Transverse colon (tissue), 4 donors: ENCODE data around the gene TENM4. TPM values are rescaled to one million over a fixed set of nuclear protein-coding genes. Genes with fewer than 3 reads are reported as not detected.

ENCODE experiments used
- DNase-seq: peaks from one replicate; pipeline ENCODE4 v3.0.0-alpha.2; 2019
- H3K27ac ChIP-seq, 4 donors: fragments of 200-600 bp; sonication (generic); 2 replicates each; pipeline ENCODE4 v1.5.1; 2016 to 2018; ENCODE audit warnings: inconsistent platforms in 4 of 4
- H3K27me3 ChIP-seq: fragments of 200-600 bp; sonication (generic); 2 replicates; pipeline ENCODE4 v1.5.1; 2017; ENCODE audit warnings: inconsistent platforms
- H3K36me3 ChIP-seq, 4 donors: fragments of 200-600 bp; sonication (generic); 2 replicates each; pipeline ENCODE4 v1.5.1; 2017 to 2019; ENCODE audit warnings: inconsistent platforms in 4 of 4
- H3K4me1 ChIP-seq, 4 donors: fragments of 200-600 bp; sonication (generic); 2 replicates each; pipeline ENCODE4 v1.5.1; 2017 to 2020; ENCODE audit warnings: inconsistent platforms in 4 of 4
- H3K4me3 ChIP-seq, 4 donors: fragments of 200-600 bp; sonication (generic); 1 replicate in 1 of 4; 2 replicates in 3 of 4; pipeline versions ENCODE4 v1.5.1 to v1.6.1; 2017 to 2019; ENCODE audit warnings: inconsistent platforms in 4 of 4
- H3K9me3 ChIP-seq, 2 donors: fragments of 200-600 bp; sonication (generic); 2 replicates each; pipeline ENCODE4 v1.5.1; 2017 to 2019; ENCODE audit warnings: inconsistent platforms in 2 of 2
- CTCF ChIP-seq, 5 experiments: fragments of 200-600 bp in 3 of 5; fragments of 450-650 bp in 2 of 5; sonication (generic) in 3 of 5; IDR thresholded peaks; 1 replicate in 2 of 5; 2 replicates in 3 of 5; pipeline ENCODE4 v1.5.1; 2016 to 2017; ENCODE audit warnings: antibody characterized with exemption in 5 of 5, inconsistent platforms in 3 of 5, mild to moderate bottlenecking in 2 of 5, moderate library complexity in 1 of 5
- EP300 ChIP-seq: sonication (generic); formaldehyde crosslinking; IDR thresholded peaks from one replicate; pipeline ENCODE4 v1.6.1; 2017; ENCODE audit warnings: antibody characterized with exemption, low read depth
- POLR2A ChIP-seq: fragments of 450-650 bp; IDR thresholded peaks from one replicate; pipeline ENCODE4 v1.6.1; 2016; ENCODE audit warnings: antibody characterized with exemption, mild to moderate bottlenecking, moderate library complexity
- POLR2AphosphoS5 ChIP-seq, 3 donors: sonication (generic); formaldehyde crosslinking; IDR thresholded peaks; one replicate each; pipeline ENCODE4 v1.6.1; 2016; ENCODE audit warnings: antibody characterized with exemption in 3 of 3
- WGBS, 2 donors: methylation state at CpG; one replicate each; pipeline ENCODE4 v1.1.5; 2018; ENCODE audit warnings: low coverage in 1 of 2; 5-methylcytosine and 5-hydroxymethylcytosine counted together
- in situ Hi-C, 4 donors: fragments of 200-750 bp; cut with MboI; loops; one replicate each; pipeline versions ENCODE4 v1.15.0 to v1.15.1; 2017; ENCODE audit warnings: low sequenced_read_pairs in 3 of 4, low pct_ligation_motif_present in 1 of 4, low pct_unique_long_range_greater_than_20kb in 1 of 4
- intact Hi-C: fragments of 100-400 bp; cut with DNase I; formaldehyde crosslinking; loops from one replicate; pipeline ENCODE4 v1.15.1; 2023; ENCODE audit warnings: low total_unique reads
- total RNA-seq, 4 donors: library from RNA; depleted of rRNA; stranded (reverse); fragments of >200 nt; gene quantifications; one replicate each; pipeline ENCODE4 v1.1.0, GENCODE V29; 2016

Gene TENM4
- total RNA-seq, 4 donors from 2014 or later = 0.14 to 0.79 (median 0.39) TPM

- no peaks in the 10 kb centered on the region for H3K9me3 ChIP-seq
- in situ Hi-C loops (no loop called here), intact Hi-C loops (no loop called here)
- H3K27me3 ChIP-seq = no peaks in the 10 kb centered on the region
- WGBS, 2 donors = 54 to 55% methylated on average over 2 to 3 of the region's 3 CpGs
- no peak for DNase-seq
- H3K4me1 ChIP-seq = no peaks in the 10 kb centered on the region
- no peak overlapping the region for H3K27ac ChIP-seq
- H3K4me3 ChIP-seq = no peak overlapping the region
- TF ChIP-seq EP300 (no peak), POLR2AphosphoS5 (IDR thresholded peaks at IDR 0.05) (no peak), CTCF (IDR thresholded peaks at IDR 0.05) (no peak), POLR2A (no peak)
- H3K36me3 ChIP-seq = no peaks in the 10 kb centered on the region
These were observed 239.0 kb downstream of the TENM4 start for GRCh38 chr11:79201677-79202347.

DNA sequence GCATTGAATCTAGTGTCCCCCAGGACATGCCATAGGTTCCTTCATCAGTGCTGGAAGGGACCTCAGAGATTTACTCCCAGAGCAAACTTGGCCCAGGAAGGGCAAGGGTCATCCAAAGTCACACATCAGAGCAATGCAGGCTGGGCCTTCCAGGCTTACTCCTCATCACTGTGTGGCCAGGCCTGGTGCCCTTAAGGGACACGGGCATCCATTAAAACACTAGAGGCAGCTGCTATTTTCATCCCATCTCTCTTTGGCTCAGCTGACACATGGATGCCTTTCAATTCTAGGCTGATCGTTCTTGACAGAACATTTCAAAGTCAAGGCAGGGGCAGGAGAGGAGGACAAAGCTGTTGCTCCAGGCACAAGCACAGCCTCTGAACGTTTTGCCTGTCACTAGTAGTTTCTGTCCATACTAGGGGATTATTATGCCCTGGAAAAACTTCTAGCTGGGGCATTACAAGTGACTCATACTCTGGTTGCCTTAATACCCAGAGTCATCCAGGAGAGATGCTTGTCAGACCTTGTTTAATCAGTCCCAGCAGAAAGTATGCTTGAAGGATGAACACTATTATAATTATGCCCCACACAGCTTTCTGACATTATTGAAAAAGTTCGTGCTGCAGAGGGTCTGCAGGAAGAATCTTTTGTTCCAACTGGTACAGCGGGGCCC, 240.3 kb downstream of the TENM4 start:
- H3K27ac ChIP-seq = no peak overlapping the region
- no peaks in the 10 kb centered on the region for H3K4me1 ChIP-seq
- H3K27me3 ChIP-seq = no peaks in the 10 kb centered on the region
- DNase-seq = no peak
- H3K36me3 ChIP-seq = no peaks in the 10 kb centered on the region
- H3K4me3 ChIP-seq = no peak overlapping the region
- TF ChIP-seq POLR2AphosphoS5 (IDR thresholded peaks at IDR 0.05) = no peak
- TF ChIP-seq EP300 = no peak
- no peak for TF ChIP-seq POLR2A
- no peak for TF ChIP-seq CTCF (IDR thresholded peaks at IDR 0.05)
- no peaks in the 10 kb centered on the region for H3K9me3 ChIP-seq
- in situ Hi-C loops = no loop called here
- intact Hi-C loops = no loop called here
- 82% methylated on average over 5 of the region's 5 CpGs; no CpG with 5 or more reads in 1 of the 2 donors for WGBS, 2 donors

GRCh38 chr11:79199729-79200354, 241.0 kb downstream of the TENM4 start:
- H3K4me1 ChIP-seq = no peaks in the 10 kb centered on the region
- no peaks in the 10 kb centered on the region for H3K9me3 ChIP-seq
- intact Hi-C loops = no loop called here
- in situ Hi-C loops = no loop called here
- TF ChIP-seq POLR2AphosphoS5 (IDR thresholded peaks at IDR 0.05) = no peak
- H3K36me3 ChIP-seq = no peaks in the 10 kb centered on the region
- no peaks in the 10 kb centered on the region for H3K27me3 ChIP-seq
- no peak for DNase-seq
- no peak overlapping the region for H3K27ac ChIP-seq
- no peak overlapping the region for H3K4me3 ChIP-seq
- WGBS, 2 donors = 67 to 79% methylated on average over 1 to 7 of the region's 7 CpGs

GRCh38 chr11:79198898-79199250, 242.0 kb downstream of the TENM4 start:
- Histone ChIP-seq H3K27ac (no peak overlapping the region), H3K4me1 (no peaks in the 10 kb centered on the region), H3K9me3 (no peaks in the 10 kb centered on the region), H3K36me3 (no peaks in the 10 kb centered on the region), H3K4me3 (no peak overlapping the region), H3K27me3 (no peaks in the 10 kb centered on the region)
- in situ Hi-C loops (no loop called here), intact Hi-C loops (no loop called here)
- 47% methylated on average over 2 to 3 of the region's 3 CpGs for WGBS, 2 donors
- DNase-seq = no peak
- TF ChIP-seq EP300 (no peak), CTCF (IDR thresholded peaks at IDR 0.05) (no peak), POLR2A (no peak), POLR2AphosphoS5 (IDR thresholded peaks at IDR 0.05) (no peak)
